CD4-positive, alpha-beta T cell treated with Interleukin-2 at 100 ng/mL for 4 hours (primary cell): Measurements from ENCODE around the gene PDE3B.

Experiments used
- DNase-seq: peaks from one replicate; pipeline ENCODE4 v3.0.0-alpha.2; 2020; ENCODE audit warnings: low spot score

Gene PDE3B

GRCh38 chr11:14886513-14886912 is 242.9 kb downstream of the PDE3B start:
- no peak for DNase-seq

GRCh38 chr11:14891143-14892035 is 247.8 kb downstream of the PDE3B start:
- peak; percentile 89 for DNase-seq

GRCh38 chr11:14892036-14892556 is 248.5 kb downstream of the PDE3B start, which contains the start of gene CYP2R1:
CYP2R1 (minus strand) TSS chr11:14892231; CDS start chr11:14892205, 26 bp downstream.
- peak; percentile 96 for DNase-seq

GRCh38 chr11:14892577-14892976 is 249.0 kb downstream of the PDE3B start:
- DNase-seq, result no peak

GRCh38 chr11:14894657-14895598 is 251.3 kb downstream of the PDE3B start:
- DNase-seq, result no peak

- DNase-seq, result no peak
These were observed 254.8 kb downstream of the PDE3B start for GRCh38 chr11:14898355-14898754.

- DNase-seq, result no peak
These were observed 255.3 kb downstream of the PDE3B start for GRCh38 chr11:14898906-14899305.

GRCh38 chr11:14902650-14903350 is 259.2 kb downstream of the PDE3B start:
- no peak for DNase-seq

GRCh38 chr11:14904745-14905103 is 261.1 kb downstream of the PDE3B start:
- peak; percentile 83 for DNase-seq

- peak; percentile 79 for DNase-seq
These were observed 261.8 kb downstream of the PDE3B start for GRCh38 chr11:14905104-14906033.

GRCh38 chr11:14906578-14906977 is 263.0 kb downstream of the PDE3B start:
- no peak for DNase-seq

- DNase-seq, result no peak
These were observed 263.4 kb downstream of the PDE3B start for GRCh38 chr11:14906993-14907392.

- peak; percentile 89 for DNase-seq
These were observed 264.0 kb downstream of the PDE3B start for GRCh38 chr11:14907411-14908213.

GRCh38 chr11:14908214-14908880 is 264.7 kb downstream of the PDE3B start:
- peak; percentile 54 for DNase-seq

GRCh38 chr11:14914536-14914935 is 270.9 kb downstream of the PDE3B start:
- no peak for DNase-seq

- DNase-seq, result no peak
These were observed 272.8 kb downstream of the PDE3B start for GRCh38 chr11:14916403-14916802.
